Gastrocnemius medialis (tissue), 4 donors: ENCODE measurements around the gene CIZ1.

Experiments
- CTCF ChIP-seq, 5 experiments: fragments of 450-650 bp in 3 of 5; fragments of 200-600 bp in 2 of 5; sonication (generic) in 2 of 5; IDR thresholded peaks in 4 of 5; conservative IDR thresholded peaks in 1 of 5; 1 replicate in 4 of 5; 2 replicates in 1 of 5; pipeline ENCODE4 v1.5.1; 2016 to 2019; ENCODE audit warnings: antibody characterized with exemption in 5 of 5, mild to moderate bottlenecking in 3 of 5, moderate library complexity in 3 of 5
- POLR2A ChIP-seq, 2 donors: fragments of 450-650 bp; IDR thresholded peaks; one replicate each; pipeline ENCODE4 v1.6.1; 2017; ENCODE audit warnings: antibody characterized with exemption in 2 of 2, mild to moderate bottlenecking in 2 of 2, moderate library complexity in 2 of 2

- TF ChIP-seq POLR2A (IDR thresholded peaks at IDR 0.05), result no peak
- no peak for TF ChIP-seq CTCF (IDR thresholded peaks at IDR 0.05 in 4 of 5, conservative IDR thresholded peaks at IDR 0.05 in 1 of 5)
Measured at GRCh38 chr9:128175726-128176125, 15.6 kb downstream of the CIZ1 start.
